GOT3 (cell line): ENCODE data around the gene MAU2.
"Not testable (repeated sequence)": the region's sequence is repeated elsewhere in the genome, so short reads cannot be mapped to it uniquely, and the experiment has no call there.

Source experiments
- DNase-seq: peaks from one replicate; lab custom pipeline; 2025; ENCODE audit warnings: mixed read lengths; lab: John Stamatoyannopoulos, UW

Gene MAU2

DNA sequence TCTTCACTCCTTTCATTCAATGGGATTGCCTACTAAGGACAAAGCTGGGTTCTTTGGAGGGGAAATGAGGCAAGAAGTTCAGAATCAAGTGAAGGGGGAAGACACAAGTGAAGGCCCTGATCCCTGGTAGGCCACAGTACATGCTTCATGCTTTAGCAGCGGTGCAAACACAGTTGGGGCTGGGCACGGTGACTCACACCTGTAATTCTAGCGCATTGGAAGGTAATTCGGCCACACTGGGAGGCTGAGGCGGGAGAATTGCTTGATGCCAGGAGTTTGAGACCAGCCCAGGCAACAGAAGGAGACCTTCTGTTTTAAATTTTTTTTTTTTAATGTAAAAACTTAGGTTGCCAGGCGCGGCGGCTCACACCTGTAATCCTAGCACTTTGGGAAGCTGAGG, 61.5 kb downstream of the MAU2 start:
- DNase-seq: no peak

DNA sequence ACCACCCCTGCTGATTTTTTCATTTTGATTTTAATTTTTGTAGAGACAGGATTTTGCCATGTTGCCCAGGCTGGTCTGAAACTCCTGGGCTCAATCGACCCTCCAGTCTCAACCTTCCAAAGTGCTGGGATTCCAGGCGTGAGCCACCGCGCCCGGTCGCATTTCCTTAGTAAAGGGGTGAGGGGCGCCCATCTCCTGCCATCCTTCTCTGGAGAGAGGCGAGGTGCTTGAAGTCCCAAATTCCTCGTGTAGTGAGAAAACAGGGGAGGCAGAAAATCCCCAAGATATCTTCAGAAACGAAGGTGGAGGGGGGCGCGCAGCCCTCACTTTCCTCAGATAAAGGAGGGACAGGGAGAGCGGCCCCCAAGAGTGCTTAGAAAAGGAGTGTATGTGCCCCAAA, 63.9 kb downstream of the MAU2 start:
- no peak for DNase-seq

DNA sequence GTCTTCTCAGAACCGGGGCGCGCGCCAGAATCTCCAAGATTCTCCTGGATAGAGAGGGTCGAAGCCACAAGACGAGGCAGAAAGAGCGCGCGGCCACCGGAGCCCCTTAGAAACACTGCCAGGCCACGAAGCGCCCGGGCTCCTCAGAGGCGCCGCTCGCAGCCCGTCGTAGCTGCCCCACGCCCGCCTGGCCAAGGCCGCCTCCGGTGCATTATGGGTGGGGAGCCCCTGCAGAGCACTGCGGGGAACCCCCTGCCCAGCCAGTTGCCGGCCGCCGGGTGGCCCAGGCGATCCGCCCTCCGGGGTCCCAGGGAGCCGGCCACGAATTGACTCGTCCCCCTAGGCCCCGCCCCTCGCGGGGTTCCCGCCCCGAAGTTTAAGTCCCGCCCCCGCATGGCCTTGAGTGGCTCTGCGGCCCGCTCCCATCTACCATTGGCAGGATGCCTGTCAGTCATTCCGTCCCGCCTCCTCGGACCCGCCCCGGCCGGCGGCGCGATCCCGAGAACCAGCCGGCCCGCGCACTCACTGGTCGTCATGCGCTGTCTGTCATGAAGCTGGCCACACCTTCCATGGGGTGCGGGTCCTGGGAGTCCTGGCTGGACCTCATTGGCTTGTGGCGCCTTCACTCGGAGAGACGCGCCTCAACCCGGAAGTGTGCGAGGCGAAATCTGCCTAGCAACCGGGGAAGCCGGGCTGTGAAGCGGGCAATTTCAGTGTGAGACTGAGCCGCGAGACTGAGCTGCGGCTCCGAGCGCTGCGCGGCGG, 64.7 kb downstream of the MAU2 start:
- DNase-seq: peak; percentile 99

DNA sequence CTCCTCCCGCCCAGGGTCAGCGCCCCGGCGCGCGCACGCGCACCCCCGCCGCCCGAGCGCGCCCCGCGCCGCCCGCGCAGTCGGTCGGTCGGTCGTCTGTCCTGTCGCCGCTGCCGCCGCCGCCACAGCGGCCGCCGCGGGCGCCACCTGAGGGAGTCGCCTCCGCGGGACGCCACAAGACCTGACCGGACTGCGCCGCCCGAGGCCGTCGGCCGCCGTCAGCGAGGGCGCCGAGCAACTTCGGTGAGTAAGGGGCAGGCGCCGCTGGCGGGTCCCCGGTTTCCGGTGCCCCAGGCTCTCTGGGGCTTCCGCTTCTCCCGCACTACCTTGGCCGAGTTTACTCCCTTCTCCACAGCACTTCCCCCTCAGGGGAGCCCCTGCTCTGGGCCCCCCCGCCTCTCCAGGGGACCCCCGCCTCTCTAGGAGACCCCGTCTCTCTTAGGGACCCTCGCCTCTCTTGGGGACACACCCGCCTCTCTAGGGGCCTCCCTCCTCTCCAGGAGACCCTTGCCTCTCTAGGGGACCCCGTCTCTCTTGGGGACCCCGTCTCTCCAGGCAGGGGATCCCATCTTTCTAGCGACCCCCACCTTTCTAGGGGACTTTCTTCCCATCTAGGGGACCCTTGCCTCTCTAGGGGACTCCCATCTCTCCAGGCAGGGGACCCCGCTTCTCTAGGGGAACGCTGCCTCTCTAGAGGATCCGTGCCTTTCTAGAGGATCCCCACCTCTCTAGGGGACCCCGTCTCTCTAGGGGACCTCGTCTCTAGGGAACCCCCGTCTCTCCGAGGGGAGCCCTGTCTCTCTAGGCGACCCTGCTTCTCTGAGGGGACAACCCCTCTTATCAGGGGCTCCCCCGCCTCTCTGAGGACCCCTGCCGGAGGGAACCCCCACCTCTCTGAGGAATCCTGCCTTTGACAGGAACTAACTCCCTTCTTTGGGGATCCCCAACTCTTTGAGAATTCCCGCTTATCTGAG, 65.6 kb downstream of the MAU2 start:
- no peak for DNase-seq

DNA sequence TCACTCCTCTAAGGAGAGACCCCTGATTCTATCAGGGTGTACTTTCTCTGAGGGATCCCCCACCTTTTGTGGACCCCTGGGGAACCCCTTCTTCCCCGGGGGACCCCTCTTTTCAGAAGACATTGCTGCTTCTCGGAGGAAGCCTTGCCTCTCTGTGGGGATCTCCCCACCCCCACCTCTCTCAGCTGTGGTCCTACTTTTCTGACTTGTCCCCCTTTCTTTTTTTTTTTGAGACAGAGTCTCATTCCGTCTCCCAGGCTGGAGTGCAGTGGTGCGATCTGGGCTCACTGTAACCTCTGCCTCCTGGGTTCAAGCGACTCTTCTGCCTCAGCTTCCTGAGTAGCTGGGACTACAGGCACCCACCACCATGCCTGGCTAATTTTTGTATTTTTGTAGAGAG, 66.5 kb downstream of the MAU2 start:
- DNase-seq: no peak

DNA sequence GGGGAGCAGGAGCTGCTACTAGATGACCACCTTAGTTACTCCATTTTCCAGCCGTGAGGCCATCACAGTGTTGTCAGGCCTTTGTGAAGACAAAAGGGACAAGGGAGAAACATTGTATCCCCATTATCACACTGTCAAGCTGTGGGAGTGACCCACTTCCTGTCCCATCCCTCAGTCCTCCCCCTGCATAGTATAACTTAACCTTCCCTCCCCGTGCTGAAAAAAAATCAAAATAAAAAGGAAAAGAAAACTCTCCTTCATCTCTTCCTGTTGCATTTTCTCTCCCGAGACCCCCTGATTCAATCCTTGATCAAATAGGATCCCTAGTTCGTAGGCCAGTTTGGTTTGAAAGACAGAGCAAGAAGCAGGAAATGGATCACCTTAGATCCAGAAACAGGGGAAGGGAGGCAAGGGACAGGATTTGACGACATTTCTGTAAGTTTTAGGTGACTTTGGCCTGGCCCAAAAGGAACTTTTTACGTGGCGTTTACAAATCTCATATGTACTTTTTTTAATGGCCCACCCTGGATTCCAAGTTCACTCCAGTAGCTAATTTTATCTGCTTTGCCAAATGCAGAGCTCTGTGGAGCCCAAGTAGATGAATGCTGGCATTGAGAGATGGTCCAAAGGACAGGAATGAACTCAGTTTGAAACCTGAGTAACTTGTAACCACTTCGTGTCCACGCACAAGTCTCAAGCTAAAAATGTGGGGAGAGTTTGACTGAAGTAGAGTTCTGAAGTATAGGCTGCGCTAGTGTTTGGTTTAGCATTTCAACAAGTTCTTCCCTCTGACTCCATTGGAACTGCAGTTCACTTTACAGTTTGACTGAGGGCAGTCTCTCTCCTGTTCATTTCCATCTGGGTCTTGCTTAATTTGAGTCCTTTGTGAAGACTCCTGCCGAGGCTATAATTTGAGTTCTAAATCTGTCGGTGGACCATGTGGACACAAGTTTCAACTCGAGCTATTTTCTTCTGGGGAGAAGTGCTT, 68.2 kb downstream of the MAU2 start:
- DNase-seq: no peak

DNA sequence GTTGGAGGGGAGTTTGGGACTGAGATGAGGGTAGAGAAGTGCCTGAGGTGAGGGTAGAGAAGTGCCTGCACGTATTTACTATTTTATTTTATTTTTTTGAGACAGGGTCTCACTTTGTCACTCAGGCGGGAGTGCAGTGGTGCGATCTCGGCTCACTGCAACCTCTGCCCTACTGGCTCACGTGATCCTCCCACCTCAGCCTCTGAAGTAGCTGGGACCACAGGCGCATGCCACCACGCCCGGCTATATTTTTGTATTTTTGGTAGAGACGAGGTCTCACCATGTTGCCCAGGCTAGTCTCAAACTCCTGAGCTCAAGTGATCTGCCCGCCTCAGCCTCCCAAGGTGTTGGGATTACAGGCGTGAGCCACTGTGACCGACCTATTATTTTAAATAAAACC, 69.1 kb downstream of the MAU2 start:
- not testable (repeated sequence) for DNase-seq

DNA sequence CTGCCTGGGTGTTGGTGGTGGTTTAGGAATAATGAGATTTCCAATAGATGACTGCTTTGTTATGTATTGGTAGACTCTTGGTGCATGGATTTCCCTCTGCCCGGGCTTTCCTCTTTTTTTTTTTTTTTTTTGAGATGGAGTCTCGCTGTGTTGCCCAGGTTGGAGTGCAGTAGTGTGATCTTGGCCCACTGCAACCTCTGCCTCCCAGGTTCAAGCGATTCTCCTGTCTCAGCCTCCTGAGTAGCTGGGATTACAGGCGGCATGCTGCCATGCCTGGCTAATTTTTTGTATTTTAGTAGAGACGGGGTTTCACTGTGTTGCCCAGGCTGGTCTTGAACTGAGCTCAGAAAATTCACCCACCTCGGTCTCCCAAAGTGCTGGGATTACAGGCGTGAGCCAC, 73.7 kb downstream of the MAU2 start:
- DNase-seq: not testable (repeated sequence)

DNA sequence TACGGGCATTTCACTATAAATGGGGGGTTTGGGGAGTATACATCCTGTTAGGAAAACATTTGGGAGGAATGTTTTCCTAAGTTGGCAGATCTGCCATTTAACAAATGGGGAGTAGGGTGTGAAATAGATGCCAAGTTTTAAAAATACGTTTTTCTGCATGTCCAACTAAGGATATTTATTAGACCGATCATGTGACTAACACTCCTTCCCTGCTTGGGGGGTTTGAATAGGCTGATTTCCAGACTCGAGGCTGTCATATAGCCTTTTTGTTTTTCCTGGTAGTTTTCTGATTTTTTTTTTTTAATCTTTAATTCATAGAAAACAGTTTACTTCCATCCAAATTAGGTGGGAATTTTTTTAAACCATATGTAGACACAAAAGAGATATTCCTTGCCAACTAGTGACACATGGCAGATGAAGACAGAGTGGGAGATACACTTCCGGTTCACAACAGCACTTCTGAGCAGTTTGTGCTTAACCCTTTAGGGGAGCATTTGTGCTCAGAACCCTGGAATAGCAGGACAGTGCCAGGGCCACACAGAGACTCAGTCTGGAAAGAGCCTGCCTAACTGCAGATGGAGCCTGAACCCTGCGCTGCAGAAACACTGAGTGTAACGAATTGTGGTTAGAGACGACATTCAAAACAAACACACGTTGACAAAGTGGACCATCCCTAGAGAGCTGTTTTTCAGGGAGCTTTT, 79.3 kb downstream of the MAU2 start:
- no peak for DNase-seq

DNA sequence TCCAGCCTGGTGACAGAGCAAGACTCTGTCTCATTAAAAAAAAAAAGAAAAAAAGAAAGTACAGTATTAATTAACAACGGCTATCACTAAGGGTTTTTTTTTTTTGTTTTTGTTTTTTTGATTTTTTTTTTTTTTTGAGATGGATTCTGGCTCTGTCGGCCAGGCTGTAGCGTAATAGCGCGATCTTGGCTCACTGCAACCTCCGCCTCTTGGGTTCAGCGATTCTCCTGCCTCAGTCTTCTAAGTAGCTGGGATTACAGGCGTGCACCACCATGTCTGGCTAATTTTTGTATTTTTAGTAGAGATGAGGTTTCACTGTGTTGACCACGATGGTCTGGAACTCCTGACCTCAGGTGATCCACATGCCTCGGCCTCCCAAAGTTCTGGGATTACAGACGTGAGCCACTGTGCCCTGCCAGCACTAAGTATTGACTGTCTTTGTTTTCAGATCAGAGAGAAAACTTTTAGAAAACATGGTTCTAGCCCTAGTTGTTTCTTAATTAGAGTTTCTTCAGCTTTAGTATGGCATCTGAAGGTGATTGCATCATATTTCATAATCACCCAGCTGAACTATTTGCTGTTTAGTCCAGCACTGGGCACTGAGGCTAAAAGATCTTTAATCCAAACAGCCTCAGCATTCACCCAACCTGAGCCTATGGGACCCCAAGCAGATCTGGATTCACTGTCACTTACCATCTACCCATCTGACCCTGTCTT, 82.2 kb downstream of the MAU2 start:
- DNase-seq: no peak

DNA sequence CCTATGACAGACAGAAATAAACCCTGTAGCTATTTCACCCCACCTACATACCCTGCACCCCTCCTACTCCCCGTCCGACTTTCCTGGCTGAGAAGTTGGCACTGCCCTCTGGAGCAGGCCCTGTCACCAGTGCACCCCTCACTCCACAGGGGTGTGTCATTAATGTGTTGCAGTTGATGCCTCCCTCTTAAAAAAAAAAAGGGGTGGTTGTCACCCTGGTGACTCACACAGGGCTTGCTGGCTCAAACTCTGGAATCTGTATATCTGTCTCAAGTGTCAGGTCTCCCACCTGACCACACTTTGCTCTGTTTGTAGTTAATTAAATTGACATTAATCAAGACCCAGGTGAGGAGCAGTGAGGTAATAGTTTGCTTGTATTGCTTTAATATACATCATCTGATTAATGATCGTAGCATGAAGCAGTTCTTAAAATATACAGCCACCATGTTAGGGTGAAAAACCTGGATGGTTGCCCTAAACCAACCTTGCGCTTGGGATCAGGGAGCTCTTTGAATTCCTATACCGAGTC, 82.8 kb downstream of the MAU2 start:
- DNase-seq: no peak

DNA sequence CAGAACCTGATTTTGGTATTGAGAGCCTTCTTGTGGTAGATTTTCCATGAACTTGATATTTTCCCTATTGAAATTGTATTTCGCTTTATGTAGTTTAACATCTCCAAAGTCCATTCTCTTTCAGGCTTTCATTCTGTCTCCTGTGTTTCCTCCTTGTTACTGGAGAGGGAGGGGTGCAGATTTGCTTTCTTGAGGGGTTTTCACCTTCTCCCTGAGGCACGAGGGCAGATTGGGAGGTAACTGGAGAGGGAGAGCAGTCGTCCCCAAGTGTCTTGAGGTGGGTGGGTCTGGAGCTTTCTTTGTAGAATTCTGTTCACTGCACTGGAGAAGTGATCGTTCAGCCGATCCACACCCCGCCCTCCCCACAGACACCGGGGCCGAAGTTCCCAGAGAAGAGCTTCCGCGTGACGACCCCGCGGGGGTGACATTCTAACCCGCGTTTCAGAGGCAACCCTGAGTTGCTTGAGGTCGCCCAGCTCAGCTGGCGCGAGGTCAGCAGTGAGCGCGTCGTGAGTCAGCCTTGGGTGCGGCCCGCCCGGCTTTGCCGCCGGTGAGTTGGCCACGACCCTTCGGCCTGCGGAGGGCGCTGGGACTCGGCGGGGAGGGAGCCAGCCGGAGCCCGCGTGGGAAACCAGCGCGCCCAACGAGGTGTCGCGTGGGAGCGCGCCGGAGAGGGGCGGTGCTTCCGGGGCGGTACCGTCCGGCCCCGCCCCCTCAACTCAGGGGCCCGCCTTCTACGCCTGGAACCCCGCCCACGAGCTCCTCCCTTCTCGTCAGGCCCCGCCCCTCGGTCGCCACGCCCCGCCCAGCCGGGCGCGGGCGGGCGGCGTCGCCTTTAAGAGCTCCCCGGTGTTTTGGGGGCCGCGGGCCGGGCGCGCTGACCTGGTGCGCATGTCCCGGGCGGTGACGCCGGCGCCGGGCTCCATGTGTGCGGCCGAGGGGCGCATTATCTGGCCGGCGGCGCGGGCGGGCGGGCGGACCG, 84.5 kb downstream of the MAU2 start, which contains the start of gene GATAD2A:
Gene GATAD2A (plus strand): TSS at position 797 of the 982 bp plus-strand sequence. CDS start 59,671 bp downstream, outside the sequence.
- peak; percentile 78 for DNase-seq

DNA sequence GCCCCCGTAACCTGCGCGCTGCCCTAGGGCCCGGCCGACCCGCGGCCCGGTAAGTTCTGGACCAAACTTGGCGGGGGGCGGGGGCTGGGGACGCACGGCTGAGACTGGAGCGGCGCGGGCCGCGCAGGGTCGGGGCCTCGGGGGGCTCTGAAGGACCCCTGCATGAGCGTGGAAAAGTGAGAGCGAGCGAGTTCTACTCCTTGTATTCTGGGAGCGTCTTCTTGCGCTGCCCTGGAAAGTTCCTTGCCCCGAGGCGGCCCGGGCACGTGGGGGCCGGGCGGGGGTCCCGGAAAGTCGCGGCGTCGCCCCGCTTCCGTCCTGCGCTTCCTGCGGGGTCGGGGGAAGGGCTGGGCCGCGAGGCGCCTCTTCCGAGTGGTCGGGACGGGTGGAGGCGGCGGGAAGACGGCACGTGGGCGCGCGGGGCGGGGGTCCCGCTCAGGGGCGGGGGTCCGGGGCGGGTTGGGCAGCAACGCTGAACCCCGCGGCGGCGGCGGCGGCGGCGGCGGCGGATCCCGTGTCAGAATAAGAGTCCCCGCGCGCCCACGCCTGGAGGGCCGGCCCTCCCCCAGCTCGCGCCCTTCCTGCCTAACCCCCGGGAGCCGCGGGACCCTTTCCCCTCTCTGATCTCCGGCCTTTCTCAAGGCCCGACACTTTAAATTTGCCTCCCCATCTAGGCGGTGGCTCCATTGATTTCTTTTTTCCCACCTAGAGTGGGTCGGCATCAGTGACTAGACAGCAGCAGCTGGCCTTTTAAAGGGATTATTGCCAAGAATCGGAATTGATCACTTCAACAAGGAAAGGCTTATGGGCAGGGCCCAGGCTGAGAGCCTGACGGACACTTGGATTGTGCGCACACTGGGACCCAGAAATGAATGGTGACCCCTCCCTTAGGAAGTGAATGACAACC, 85.6 kb downstream of the MAU2 start:
- no peak for DNase-seq

DNA sequence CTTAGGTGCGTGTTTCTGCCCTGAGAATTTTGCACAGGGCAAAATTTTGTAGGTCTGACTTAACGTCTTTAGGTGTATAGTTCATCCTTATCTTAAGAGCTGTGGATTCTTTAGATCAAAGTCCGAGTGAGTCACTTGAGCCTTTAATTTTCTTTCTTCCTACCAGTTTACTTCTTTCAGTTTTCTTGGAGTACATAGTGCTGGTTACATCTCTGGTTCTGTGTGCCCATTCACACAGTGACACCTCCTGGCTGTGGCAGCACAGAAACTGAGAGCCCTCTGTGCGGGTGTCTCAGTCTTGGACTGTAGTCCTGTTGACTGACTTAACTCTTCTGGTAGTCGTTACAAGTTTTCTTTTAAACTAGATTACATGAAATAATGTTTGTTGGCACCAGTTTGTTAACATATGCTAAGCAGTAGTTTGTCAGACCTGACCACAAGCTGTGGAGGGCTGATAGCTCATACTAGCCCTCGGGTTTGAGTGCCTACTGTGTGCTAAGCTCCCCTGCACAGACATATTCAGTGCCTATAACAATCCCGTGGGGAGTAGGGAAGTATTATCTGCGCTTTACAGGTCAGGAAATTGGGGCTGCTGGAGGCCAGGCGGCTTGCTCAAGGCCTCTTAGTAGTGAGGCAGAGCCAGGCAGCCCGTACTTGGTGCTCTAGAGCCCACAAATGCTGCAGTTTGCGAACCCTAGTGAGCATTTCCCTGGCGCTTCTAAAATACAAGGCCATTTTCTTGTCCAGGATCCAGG, 86.4 kb downstream of the MAU2 start:
- no peak for DNase-seq

DNA sequence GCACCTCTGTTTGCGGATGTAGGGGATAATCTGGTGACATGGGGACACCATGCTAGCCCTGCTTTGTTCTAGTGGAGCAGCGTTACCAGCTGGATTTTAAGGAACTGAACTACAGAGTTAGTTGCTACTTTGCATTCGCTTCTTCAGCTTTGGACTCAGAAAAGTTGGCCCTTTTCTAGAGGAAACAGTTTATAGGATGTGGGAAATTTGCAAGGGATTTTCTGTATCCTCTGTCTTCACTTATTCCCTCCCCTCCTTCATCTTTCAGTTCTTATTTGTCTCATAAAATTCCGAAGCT, 87.0 kb downstream of the MAU2 start:
- DNase-seq: no peak
